GM18507 (cell line): ENCODE results near the gene MACF1.
"Not testable (repeated sequence)": the region's sequence is repeated elsewhere in the genome, so short reads cannot be mapped to it uniquely, and the experiment has no call there.

Experiments used
- DNase-seq: peaks from one replicate; pipeline ENCODE4 v3.0.0; 2011; ENCODE audit warnings: low read depth; ENCODE audit not compliant: insufficient read length; ENCODE audit errors: extremely low spot score
- FAIRE-seq: peaks from 2 replicates; lab custom pipeline; 2011; peaks lifted over from hg19 to GRCh38; lab: Jason Lieb, UNC

The MACF1 gene

GRCh38 chr1:39494671-39495410, 290.3 kb downstream of the MACF1 start:
- FAIRE-seq (no peak), DNase-seq (no peak)

- not testable (repeated sequence) for DNase-seq, FAIRE-seq
Measured at GRCh38 chr1:39496520-39496919, 292.0 kb downstream of the MACF1 start.

- FAIRE-seq: no peak
Measured at GRCh38 chr1:39497585-39497984, 293.1 kb downstream of the MACF1 start.

GRCh38 chr1:39498096-39498710, 293.7 kb downstream of the MACF1 start:
- not testable (repeated sequence) for DNase-seq, FAIRE-seq

More at GRCh38 chr1:39497585-39497984, 293.1 kb downstream of the MACF1 start:
- no peak for DNase-seq

- not testable (repeated sequence) for DNase-seq, FAIRE-seq
Measured at GRCh38 chr1:39498821-39499220, 294.3 kb downstream of the MACF1 start.

DNA sequence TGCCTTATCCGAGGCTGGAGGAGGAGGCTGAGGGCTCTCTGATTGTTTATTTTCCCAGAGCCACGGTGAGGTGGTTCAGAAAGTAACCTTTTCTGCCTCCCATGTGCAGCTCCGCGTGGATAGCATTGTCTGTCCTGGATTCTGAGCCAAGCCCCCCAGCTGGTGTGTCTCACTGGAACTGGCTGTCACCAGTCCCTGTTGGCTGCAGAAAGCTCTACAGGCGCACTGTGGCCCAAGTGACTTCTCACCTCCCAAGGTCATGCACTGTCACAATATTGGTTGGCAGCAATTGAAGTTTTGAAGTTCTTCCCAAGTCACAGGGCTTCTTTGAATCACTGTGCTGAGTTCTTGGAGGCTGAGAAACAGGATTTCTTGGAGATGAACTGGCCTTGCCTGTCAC, 295.2 kb downstream of the MACF1 start:
- FAIRE-seq (no peak), DNase-seq (no peak)

GRCh38 chr1:39500862-39501389, 296.4 kb downstream of the MACF1 start:
- DNase-seq: no peak

GRCh38 chr1:39501666-39502065, 297.2 kb downstream of the MACF1 start:
- DNase-seq (no peak), FAIRE-seq (no peak)

More at GRCh38 chr1:39500862-39501389, 296.4 kb downstream of the MACF1 start:
- no peak for FAIRE-seq

DNA sequence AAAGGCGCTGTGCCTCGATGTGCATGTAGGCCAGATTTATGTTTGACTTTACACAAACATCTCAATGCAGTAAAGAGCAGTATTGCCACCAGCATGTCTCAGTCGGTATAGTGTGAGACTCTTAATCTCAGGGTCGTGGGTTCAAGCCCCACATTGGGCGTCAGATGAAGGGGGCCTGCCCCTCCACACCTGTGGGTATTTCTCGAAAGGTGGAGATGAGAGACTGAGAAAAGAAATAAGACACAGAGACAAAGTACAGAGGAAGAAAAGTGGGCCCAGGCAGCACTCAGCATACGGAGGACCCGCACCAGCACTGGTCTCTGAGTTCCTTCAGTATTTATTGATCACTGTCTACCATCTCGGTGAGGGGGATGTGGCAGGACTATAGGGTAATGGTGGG, 299.9 kb downstream of the MACF1 start:
- not testable (repeated sequence) for FAIRE-seq, DNase-seq

DNA sequence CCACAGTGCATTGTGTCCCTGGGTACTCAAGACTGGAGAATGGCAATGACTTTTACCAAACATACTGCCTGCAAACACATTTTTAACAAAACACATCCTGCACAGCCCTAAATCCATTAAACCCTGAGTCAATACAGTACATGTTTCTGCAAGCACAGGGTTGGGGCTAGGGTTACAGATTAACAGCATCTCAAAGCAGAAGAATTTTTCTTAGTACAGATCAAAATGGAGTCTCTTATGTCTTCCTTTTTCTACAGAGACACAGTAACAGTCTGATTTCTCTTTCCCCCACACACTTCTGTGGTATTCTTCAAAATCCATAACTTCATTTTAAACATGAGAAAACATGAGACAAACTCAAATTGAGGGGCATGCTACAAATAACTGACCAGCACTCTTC, 300.8 kb downstream of the MACF1 start:
- FAIRE-seq: no peak
- no peak for DNase-seq

- FAIRE-seq: no peak
- DNase-seq: no peak
Measured at GRCh38 chr1:39507230-39507928, 302.9 kb downstream of the MACF1 start.

GRCh38 chr1:39508266-39508665, 303.8 kb downstream of the MACF1 start:
- DNase-seq (no peak), FAIRE-seq (no peak)

DNA sequence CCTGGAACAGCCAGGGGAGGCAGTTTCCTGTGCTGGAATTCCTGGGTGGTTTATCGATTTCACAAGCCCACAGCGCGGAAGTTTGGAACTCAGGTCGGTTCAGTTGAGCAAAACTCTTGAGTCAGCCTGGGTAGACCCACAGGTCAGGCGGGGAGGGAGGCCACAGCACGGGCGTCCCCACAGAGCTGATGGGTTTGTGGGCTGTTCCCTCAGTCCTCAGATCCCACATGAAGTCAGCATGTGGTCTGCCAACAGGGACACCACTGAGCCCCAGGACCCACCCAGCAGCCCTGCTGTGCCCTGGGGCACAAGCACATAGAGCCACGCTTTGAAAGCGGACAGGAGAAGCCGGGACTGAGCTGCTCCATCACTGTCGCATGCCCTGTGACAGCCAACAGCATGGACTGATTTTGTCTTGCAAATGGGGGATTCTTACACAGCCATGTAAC, 304.4 kb downstream of the MACF1 start:
- DNase-seq (no peak), FAIRE-seq (no peak)

GRCh38 chr1:39509360-39510009, 305.0 kb downstream of the MACF1 start:
- DNase-seq (peak; percentile 38), FAIRE-seq (peak; percentile 98)

DNA sequence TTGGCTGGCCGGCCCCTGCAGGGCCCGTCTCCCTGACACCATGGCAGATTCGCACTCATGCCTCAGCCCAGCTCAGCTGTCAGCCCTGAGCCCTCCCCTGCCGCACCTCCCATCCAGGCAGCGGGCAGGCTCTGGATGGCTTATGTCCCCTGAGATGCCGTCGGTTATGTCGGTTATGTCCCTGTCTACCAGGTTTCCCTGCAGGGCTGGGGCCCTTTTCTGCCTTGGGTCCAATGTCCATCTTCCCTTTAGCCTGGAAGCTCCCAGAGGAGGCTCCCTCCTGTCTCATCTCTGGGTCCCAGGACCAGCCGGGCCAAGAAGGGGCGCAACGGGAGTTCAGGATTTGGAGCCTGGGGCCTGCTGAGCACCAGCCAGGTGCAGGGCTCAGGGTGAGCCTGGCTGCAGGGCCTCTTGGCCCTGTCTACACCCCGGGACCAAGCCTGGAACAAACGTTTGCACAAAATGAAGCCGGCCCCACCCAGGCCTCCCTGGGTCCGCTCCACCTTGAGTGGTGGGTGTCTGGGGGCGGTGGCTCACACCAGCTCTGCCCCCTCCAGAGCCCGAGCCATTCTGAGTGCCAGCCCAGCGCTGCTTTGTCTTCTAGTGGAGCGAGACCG, 306.2 kb downstream of the MACF1 start:
- FAIRE-seq, DNase-seq: not testable (repeated sequence)

- DNase-seq, FAIRE-seq: not testable (repeated sequence)
Measured at GRCh38 chr1:39511477-39511876, 307.0 kb downstream of the MACF1 start.

- peak; percentile 55 for FAIRE-seq
- not testable (repeated sequence) for DNase-seq
Measured at GRCh38 chr1:39512234-39512847, 307.8 kb downstream of the MACF1 start.

DNA sequence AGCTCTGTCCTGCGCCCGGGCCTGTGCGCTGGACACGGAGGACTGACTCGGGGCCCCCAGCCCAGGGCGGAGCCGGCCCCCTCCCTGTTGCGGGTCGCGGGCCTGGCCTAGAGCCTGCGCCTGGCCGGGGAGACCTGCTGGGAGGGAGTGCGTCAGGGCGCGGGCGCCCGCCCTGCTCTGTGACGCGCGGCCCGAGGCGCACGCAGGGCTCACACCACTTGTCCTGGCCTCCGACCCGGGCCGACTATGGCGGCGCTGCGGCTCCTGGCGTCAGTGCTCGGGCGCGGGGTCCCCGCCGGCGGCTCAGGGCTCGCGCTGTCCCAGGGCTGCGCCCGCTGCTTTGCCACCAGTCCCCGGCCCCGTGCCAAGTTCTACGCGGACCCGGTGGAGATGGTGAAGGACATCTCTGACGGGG, 310.2 kb downstream of the MACF1 start:
- not testable (repeated sequence) for DNase-seq
- FAIRE-seq: peak; percentile 15
